C4-2B (cell line): Measurements from ENCODE around the gene ZFP36L2.

Source experiments
- CTCF ChIP-seq: fragments of 450-650 bp; conservative IDR thresholded peaks from 2 replicates; pipeline ENCODE4 v1.5.1; 2017; ENCODE audit warnings: mild to moderate bottlenecking
- ZFX ChIP-seq: fragments of 450-650 bp; IDR thresholded peaks from 2 replicates; pipeline ENCODE4 v1.6.1; 2017

GRCh38 chr2:43224571-43225092 lies 1.8 kb downstream of the ZFP36L2 start:
- TF ChIP-seq CTCF = no peak
- no peak for TF ChIP-seq ZFX
